Measurements from ENCODE around the gene LRRC75A.
"Not testable (repeated sequence)": the region's sequence is repeated elsewhere in the genome, so short reads cannot be mapped to it uniquely, and the experiment has no call there.

The LRRC75A gene

GRCh38 chr17:16395887-16396286 is 96.1 kb downstream of the LRRC75A start:
- not testable (repeated sequence) for DNase-seq

DNA sequence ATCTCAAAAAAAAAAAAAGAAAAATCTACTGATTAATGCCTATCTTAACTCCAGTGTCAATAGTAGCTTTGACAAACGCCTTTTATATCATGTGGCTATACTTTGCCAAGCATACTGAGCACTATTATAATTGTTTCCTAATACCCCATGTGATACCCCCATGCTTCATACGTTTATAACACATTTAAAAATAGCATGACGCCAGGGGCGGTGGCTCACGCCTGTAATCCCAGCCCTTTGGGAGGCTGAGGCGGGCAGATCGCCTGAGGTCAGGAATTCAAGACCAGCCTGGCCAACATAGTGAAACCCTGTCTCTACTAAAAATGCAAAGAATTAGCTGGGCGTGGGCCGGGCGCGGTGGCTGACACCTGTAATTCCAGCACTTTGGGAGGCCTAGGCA is 99.5 kb downstream of the LRRC75A start:
- DNase-seq = not testable (repeated sequence)
